NCI-H1930 (cell line): ENCODE measurements around the gene RASAL1.

Experiments
- DNase-seq, 2 experiments: peaks; one replicate each; lab custom pipeline; 2025; lab: John Stamatoyannopoulos, UW

RASAL1 gene

GRCh38 chr12:113071135-113072112 is 64.1 kb downstream of the RASAL1 start:
- DNase-seq: peak in 1 of 2 experiments; percentile 17

GRCh38 chr12:113070117-113070906 is 65.2 kb downstream of the RASAL1 start:
- DNase-seq: no peak

- no peak for DNase-seq
These were observed 65.8 kb downstream of the RASAL1 start for GRCh38 chr12:113069751-113070116.

GRCh38 chr12:113069149-113069548 is 66.4 kb downstream of the RASAL1 start:
- no peak for DNase-seq

GRCh38 chr12:113067987-113068935 is 67.3 kb downstream of the RASAL1 start:
- no peak for DNase-seq

GRCh38 chr12:113066813-113067400 is 68.7 kb downstream of the RASAL1 start:
- no peak for DNase-seq

- DNase-seq: no peak
These were observed 70.2 kb downstream of the RASAL1 start for GRCh38 chr12:113065126-113066007.

GRCh38 chr12:113064395-113065125 is 71.0 kb downstream of the RASAL1 start:
- no peak for DNase-seq

- no peak for DNase-seq
These were observed 71.9 kb downstream of the RASAL1 start for GRCh38 chr12:113063396-113064350.

- no peak for DNase-seq
These were observed 72.8 kb downstream of the RASAL1 start for GRCh38 chr12:113062502-113063395.

GRCh38 chr12:113061061-113061694 is 74.4 kb downstream of the RASAL1 start:
- no peak for DNase-seq

GRCh38 chr12:113060336-113060960 is 75.1 kb downstream of the RASAL1 start:
- DNase-seq: no peak

- no peak for DNase-seq
These were observed 76.4 kb downstream of the RASAL1 start for GRCh38 chr12:113059071-113059595.

GRCh38 chr12:113058553-113058952 is 77.0 kb downstream of the RASAL1 start:
- DNase-seq: no peak

GRCh38 chr12:113057565-113058485 is 77.7 kb downstream of the RASAL1 start:
- no peak for DNase-seq
